Retinal pigment epithelial cell (primary cell): ENCODE results near the gene GIMAP8.

Source experiments
- DNase-seq: peaks from one replicate; pipeline ENCODE4 v3.0.0-alpha.2; 2010; ENCODE audit warnings: low read depth
- H3K4me3 ChIP-seq: 2 replicates; pipeline ENCODE4 v1.5.1; 2011; ENCODE audit warnings: mild to moderate bottlenecking, low read length, control low read depth, moderate library complexity
- CTCF ChIP-seq: conservative IDR thresholded peaks from 2 replicates; pipeline ENCODE4 v1.5.1; 2011; ENCODE audit warnings: low read depth, low read length, control low read depth, inconsistent platforms

Gene GIMAP8

GRCh38 chr7:150458235-150458634, 7.8 kb downstream of the GIMAP8 start:
- TF ChIP-seq CTCF = no peak
- no peak for DNase-seq
- no peak overlapping the region for H3K4me3 ChIP-seq

GRCh38 chr7:150458756-150459155, 8.3 kb downstream of the GIMAP8 start:
- TF ChIP-seq CTCF = no peak
- H3K4me3 ChIP-seq = no peak overlapping the region
- DNase-seq = no peak

GRCh38 chr7:150461520-150461919, 11.1 kb downstream of the GIMAP8 start:
- H3K4me3 ChIP-seq = no peak overlapping the region
- DNase-seq = no peak
- no peak for TF ChIP-seq CTCF

GRCh38 chr7:150462413-150462812, 12.0 kb downstream of the GIMAP8 start:
- no peak overlapping the region for H3K4me3 ChIP-seq
- no peak for DNase-seq
- TF ChIP-seq CTCF = no peak

GRCh38 chr7:150463461-150463860, 13.0 kb downstream of the GIMAP8 start:
- H3K4me3 ChIP-seq = no peak overlapping the region
- no peak for DNase-seq
- TF ChIP-seq CTCF = no peak

- no peak for DNase-seq
- H3K4me3 ChIP-seq = no peak overlapping the region
- TF ChIP-seq CTCF = no peak
Observed at GRCh38 chr7:150464962-150465361, 14.5 kb downstream of the GIMAP8 start.

GRCh38 chr7:150465414-150465813, 15.0 kb downstream of the GIMAP8 start:
- no peak overlapping the region for H3K4me3 ChIP-seq
- no peak for DNase-seq
- TF ChIP-seq CTCF = no peak
